GM11168 (cell line): Measurements from ENCODE around the gene NCBP2L.
"Not testable (repeated sequence)": the region's sequence is repeated elsewhere in the genome, so short reads cannot be mapped to it uniquely, and the experiment has no call there.

Experiments
- in situ Hi-C: fragments of 300-500 bp; cut with MboI; formaldehyde crosslinking; loops from one replicate; pipeline ENCODE4 v1.12.0; 2022; ENCODE audit warnings: low sequenced_read_pairs; ENCODE audit not compliant: unreplicated experiment

NCBP2L gene

DNA sequence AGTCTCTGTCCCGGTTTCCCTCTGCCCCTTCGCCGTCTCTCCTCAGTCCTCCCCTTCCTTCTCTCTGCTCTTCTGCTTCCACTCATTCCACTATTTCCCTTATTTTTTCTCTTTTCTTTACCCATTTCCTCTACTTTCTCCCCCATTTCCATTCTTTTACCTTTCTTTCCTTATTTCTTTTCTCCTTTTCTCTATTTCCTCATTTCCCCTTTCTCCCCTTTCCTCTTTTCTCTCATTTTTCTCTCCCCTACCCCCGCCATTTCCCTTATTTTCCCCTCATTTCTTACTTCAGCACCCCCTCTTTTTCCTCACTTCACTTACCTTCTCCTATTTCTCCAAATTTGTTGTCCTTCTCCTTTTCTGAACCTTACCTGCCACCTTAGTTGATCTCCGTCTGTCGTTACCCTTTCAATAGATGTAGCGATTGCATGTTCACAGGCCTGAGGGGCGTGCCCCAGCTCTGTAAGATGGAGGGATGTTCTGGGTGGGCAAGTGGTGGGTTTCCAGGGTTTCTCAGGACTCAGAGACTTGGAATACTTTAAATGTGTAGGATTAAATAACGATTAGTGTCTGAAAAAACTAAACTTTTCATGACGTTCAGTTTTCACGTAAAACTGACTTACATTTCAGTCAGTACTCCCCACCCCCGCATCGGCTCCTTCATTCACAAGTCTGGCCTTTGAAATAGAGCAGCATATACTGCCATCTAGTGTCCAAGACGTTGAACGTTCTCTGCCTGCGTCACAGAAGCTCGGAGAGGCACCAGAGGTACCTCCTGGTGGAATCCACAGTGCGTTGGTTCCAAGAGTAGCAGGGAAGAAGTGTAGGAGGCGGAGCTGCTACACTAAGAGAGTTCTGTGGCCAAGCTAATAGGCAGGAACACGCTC, 641 bp upstream of the NCBP2L start:
- in situ Hi-C loops = loop anchor here (10.0 to 25.0 kb wide), 2 partner anchors 112 to 240 kb away; no protein-coding TSS in a partner anchor

DNA sequence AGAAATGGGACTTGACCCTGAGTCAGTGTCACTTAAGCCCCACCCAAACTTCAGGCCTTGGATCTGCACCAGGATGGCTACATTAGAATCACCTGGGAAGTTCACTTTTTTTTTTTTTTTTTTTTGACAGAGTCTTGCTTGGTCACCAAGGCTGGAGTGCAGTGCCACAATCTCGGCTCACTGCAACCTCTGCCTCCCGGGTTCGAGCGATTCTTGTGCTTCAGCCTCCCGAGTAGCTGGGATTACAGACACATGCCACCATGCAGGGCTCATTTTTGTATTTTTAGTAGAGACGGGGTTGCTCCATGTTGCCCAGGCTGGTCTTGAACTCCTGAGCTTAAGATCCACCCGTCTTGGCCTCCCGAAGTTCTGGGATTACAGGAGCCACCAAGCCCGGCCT, 3.0 kb downstream of the NCBP2L start:
- in situ Hi-C loops = loop anchor here (25.0 kb wide), 1 partner anchor 243 kb away; no protein-coding TSS in a partner anchor

DNA sequence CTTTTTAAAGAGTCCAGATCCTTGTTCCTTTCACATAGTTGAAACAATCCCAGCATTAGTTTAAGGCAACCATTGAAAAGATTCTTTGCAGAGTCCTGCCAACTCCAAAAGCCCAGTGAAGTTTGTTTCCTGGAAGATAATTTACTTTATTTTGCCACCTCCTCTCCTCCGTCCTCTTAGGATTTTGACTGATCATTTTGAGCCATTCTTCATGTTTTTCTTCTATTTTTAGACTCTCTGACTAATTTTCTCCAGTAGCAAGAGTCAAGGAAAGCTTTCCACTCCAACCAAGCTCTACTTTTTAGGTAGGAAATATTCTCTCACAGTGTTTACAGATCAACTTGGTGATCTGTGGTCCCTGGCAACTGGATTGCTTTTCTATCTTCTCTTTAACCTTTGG, 10.3 kb downstream of the NCBP2L start:
- in situ Hi-C loops = loop anchor here (25.0 kb wide), 1 partner anchor 251 kb away; no protein-coding TSS in a partner anchor

DNA sequence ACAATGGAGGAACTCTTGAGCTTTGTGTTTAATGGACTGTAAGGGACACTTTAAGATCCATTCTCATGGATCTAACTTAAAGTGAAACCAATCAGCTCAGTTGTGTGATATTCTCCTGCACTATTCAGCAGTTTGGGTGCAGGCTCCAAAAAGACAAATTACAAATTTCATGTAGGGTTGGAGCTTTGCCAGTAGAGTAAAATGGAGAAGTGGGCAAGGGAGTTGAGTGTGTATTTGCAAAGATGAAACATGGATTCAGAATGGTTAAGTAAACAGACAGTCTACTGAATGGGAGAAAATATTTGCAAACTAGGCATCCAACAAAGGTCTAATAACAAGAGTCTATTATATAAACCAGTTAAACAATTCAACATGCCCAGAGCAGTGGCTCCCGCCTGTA, 26.9 kb downstream of the NCBP2L start:
- in situ Hi-C loops = no loop called here

DNA sequence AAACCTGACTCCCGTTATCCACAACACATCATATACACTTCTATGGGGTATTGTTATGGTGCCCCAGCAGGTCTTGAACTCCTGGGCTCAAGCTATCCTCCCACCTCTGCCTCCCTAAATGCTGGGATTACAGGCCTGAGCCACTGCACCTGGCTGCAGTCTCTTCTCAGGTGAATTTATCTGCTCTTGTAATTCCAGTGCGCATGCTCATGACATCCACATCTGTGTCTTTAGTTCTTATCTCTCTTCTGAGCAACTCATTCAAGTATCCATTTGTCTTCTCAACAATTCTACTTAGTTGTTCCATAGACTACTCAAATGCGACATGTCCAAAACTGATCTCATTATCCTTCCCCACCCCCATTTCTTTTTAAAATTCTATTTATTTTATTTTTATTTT, 27.6 kb downstream of the NCBP2L start:
- in situ Hi-C loops = no loop called here

DNA sequence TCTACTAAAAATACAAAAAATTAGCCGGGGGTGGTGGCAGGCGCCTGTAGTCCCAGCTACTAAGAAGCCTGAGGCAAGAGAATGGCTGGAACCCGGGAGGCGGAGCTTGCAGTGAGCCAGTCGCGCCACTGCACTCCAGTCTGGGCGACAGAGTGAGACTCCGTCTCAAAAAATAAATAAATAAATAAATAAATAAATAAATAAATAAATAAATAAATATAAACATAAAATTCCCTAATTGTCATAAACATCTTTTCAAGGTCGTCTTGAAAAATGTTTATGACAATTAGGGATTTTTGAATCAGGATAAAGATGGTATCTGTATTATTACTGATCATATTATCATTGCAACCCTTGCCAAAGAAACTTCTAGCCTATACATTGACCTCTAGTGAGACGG, 32.5 kb downstream of the NCBP2L start:
- in situ Hi-C loops = not testable (repeated sequence)

DNA sequence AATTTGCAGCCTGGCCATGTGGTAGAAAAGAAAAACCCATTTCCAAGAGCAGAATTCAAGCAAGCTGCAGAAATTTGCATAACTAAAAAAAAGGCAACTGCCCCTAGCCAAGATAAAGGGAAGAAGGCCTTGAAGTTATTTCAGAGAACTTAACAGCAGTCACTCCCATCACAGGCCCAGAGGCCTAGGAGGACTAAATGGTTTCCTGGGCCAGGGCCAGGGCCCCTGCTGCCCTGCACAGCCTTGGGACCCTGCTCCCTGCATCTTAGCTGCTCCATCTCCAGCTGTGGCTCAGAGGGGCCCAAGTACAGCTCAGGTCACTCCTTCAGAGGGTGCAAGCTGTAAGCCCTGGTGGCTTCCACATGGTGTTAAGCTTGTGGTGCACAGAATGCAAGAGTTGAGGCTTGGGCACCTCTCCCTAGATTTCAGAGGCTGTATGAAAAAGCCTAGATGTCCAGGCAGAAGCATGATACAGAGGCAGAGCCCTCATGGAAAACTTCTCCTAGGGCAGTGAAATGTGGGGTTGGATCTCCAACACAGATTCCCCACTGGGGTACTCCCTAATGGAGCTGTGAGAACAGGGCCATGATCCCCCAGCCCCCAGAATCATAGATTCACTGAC, 41.5 kb downstream of the NCBP2L start:
- in situ Hi-C loops = no loop called here

DNA sequence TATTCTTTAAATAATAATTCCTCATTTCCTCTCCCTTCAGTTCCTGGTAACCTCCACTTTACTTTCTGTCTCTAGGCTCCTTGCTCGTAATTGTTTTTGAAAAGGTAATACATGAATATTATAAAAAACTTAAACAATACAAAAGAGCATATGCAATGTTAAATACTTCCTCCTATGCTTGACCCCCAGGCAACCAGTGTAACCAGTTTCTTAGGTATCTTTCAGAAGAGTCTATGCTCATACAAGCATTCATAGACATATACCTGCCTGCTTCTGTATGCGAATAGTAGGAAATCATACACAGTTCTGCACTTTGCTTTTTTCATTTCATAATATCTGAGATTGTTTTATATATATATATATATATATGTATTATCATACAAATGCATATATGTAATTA, 45.5 kb downstream of the NCBP2L start:
- in situ Hi-C loops = no loop called here

DNA sequence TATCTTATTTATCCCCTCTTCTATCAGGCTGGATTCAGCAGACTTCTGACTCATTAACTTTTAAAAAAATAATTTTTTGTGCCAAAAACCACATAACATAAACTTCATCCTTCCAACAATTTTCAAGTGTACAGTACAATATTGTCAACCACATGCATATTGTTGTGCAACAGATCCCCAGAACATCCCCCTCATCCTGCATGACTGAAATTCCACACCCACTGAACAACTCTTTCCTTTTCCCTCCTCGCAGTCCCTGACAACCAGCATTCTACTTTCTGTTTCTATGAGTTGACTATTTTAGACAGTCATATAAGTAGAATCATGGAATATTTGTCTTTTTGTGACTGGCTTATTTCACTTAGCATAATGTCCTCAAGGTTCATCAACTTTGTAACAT, 45.9 kb downstream of the NCBP2L start:
- in situ Hi-C loops = no loop called here

DNA sequence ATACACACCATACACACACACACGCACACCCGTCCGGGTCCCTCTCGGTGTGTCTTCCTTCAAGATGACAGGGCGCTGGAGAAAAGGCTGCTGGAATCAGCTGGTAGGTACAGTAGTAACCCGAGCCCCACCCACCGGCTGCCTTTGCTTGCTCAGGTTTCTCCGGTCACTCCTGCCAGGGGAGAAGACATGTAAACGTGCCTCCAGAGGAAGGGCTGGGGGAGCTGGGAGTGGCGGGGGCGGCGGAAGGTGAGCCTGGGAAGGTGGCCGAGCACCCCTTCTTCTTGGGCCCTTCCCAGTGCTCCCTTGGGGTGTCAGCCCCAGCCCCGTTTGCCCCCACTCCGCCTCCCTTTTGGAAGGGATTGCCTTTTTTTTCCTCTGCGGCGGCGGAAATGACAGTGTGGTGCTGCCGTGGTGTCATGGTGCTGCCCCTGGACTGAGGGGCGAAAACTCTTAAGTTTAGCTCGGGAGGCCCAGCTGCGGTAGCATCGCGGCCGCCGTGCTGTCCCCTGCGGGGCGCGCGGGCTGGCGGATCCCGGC, 48.2 kb downstream of the NCBP2L start, which contains the start of gene MID2:
TSS of gene MID2 (plus strand) at position 169 of the 540 bp plus-strand sequence. CDS start 561 bp downstream, outside the sequence.
- in situ Hi-C loops = no loop called here

DNA sequence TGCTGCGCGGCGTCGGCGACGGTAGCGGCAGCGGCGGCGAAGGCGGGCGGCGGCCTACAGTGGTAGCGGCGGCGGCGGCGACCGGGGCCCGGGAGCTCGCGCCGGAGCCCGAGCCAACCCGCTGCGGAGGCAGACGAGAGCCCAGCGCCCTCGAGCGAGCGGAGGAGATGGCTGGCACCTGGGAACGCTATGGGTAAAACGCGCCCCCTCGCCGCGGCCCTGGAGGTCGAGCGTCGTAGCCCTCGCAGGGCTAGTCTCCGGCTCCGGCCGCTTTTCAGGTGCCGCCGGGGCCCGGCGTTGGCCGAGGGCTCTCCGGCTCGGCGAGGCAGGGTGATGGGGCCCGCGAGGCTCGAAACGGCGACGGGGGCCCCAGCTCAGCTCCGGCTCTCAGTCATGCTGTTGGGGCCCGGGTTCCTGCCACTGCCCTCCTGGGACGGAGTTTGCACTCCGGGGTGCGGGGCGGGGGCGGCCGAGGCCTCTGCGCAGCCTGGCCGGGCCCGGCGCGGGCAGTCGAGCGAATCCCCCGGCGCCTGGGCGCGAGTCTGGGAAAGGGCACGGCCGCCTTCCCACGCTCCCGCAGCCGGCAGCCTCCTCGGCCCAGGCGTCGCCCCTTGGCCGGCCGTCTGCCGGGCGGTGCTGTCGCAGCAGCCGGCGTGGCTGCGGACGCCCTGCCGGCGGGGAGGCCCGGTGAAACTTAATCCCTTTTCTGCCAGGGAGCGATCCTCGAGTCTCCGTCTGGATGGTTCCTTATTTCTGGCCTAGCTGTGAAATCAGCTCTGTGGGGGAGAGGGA, 48.9 kb downstream of the NCBP2L start:
- in situ Hi-C loops = no loop called here

DNA sequence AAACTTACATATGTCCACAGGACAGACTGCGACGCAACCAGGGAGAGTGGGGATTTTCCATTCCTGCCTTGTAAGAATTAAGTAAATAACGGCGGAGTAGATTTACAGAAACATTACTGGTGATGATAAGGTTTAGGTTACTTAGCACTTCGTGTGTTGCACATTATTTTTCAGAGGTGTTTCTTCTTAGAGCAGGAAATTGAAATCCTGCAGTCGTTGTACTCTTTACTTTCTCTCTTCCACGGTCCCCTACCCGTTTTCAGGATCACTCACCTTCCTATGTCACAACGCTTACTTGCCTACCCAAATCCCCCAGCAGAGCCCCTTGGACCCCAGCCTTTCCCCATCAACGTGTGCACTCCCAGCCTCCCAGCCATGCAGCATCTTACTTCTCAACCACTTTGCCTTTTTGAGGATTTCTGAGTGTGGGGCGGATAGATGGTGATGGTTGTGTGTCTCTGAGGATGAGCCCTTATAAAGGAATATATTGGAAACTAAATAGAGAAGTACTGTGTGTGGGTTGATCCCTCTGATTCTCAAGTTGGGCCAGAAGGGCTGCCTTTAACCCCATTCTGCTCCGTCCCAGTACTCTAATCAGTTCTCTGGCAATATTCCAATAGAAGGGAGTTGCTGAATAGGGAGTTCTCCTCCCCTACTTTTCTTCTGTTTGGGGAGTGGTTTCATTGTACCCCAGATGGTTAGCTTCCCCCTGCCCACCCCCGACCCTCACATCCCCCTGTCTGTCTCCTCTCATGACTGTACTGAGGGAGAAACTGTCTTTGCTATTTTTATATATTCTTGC, 49.7 kb downstream of the NCBP2L start:
- in situ Hi-C loops = no loop called here

DNA sequence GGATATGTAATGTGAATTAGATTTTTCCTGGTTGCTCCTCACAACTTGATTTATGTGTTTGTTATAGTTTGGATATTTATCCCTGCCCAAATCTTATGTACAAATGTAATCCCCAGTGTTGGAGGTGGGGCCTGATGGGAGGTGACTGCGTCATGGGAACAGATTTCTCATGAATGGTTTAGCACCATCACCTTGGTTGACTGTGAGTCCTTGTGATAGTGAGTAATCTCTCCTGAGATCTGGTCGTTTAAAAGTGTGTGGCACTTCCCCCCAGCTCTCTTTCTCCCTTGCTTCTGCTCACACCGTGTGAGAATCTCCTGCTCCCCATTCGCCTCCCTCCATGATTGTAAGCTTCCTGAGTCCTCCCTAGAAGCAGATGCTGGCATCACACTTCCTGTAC, 50.3 kb downstream of the NCBP2L start:
- in situ Hi-C loops = no loop called here

DNA sequence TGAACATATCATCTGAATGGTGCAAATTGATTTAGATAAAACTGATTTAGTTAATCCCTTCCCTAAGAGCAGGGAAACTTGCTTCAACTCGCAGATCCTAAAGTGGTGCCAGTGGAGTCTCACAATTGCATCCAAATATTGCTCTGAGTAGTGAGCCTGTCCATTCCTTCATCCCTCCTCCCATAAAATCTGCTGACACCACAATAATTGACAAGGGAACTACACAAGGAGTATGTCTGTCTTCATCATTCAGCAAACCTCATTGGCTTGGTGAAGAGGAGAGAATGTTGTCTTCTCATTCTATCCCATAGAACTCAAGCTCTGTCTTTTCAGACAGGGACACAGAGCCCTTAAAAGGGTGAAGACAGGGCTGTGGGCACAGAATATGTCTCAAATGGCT, 52.3 kb downstream of the NCBP2L start:
- in situ Hi-C loops = no loop called here

DNA sequence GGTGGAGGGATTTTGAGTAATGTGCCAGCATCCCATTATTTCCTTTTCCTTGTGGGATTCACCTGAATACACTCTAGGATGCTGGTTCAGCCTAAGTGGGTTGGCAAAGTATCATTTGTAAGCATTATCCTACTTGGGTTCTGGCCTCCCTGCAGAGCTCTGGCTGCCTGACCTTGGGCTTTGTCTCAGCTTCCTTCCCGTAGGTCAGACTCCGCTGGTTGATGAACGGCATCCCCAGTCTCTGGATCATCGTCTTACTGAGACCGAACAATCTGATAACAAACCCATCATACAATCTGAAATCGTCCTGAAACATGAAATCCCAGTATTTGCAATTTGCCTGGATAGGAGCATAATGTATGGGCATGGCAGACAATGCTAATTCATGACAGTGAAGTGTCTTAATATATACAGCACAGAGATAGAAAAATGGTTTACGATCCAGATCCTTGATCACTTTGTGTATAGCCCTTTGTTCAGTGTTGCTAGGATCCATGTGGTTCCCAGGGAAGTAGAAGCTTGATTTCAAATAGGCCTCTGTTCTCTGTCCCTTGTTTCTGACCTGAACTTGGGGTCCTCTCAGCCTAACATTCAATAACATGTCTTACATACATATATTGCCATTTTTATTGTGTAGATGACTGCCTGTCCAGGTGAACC, 53.7 kb downstream of the NCBP2L start:
- in situ Hi-C loops = no loop called here

DNA sequence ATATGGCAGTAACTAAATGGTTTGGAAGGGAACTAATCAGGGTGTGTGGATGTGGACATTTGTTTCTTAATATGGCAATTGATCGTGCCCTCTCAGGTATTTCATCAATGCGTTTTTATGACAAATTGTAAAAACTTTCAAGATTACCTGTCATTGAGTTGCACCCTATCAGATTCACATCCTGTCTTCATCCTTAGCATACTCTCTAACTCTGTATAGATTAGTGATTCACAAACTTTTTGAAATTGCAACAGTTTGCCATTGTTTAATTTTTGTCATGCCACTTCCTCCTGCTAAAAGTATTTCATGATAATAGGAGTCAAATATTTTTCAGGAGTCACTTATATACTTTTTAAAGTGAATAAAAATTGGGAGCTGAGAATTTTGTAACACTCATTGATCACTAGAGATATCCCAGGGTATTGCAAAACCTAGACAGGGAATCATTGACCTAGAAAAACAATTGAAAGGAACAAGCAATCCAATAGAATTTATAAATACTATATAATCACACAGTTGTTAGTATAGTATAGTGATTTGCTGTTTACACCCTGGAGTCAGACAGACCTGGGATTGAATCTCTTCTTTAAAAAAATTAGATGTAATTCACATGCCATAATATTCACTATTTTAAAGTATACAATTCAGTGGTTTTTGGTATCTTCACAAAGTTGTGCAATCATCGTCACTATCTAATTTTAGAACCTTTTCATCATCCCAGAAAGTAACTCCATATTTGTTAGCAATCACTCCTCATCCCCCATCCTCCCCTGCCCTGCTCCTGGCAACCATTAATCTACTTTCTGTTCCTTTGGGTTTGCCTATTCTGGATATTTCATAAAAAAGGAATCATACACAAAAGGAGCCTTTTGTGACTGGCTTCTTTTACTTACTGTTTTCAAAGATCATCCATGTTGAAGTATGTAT, 57.0 kb downstream of the NCBP2L start:
- in situ Hi-C loops = no loop called here

DNA sequence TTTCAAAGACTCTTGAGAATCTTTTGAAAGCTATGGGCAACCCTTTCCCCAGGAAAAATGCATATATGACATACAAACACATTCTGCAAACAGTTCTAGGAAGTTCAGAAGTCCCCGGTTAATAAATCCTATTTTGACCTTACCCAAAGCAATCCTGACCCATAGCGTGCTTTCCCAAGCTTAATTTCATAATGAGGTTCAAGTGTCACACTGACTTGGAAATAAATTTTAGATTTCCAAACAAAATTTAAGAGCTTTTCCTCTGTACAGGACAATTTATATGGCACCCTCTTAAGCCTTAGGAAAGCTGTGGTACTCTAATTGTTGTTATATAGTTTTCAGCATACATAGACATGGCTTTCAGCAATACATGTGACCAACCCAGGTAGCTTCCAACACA, 59.4 kb downstream of the NCBP2L start:
- in situ Hi-C loops = no loop called here

DNA sequence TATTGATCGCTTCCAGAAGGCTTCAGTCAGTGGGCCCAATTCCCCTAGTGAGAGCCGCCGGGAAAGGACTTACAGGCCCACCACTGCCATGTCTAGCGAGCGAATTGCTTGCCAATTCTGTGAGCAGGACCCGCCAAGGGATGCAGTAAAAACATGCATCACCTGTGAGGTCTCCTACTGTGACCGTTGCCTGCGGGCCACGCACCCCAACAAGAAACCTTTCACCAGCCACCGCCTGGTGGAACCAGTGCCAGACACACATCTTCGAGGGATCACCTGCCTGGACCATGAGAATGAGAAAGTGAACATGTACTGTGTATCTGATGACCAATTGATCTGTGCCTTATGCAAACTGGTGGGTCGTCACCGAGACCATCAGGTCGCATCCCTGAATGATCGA, 63.4 kb downstream of the NCBP2L start:
- in situ Hi-C loops = no loop called here
